Mesenteric fat pad (tissue), 1 donor: ENCODE measurements around the gene MED13L. TPM values are rescaled to one million over a fixed set of nuclear protein-coding genes. Genes with fewer than 3 reads are reported as not detected.

Experiments used
- DNase-seq: peaks from one replicate; pipeline ENCODE4 v3.0.0-alpha.2; 2020; ENCODE audit warnings: low spot score
- total RNA-seq: library from RNA; stranded (reverse); fragmentation: NEBNext Ultra II Directional; extraction: Animal tissue kit (Norgen Biotek cat#: 25700); gene quantifications from one replicate; pipeline ENCODE4 v1.2.1, GENCODE V29; 2021
- donor health status: DM: yes; HTN: yes; CAD: no.

Gene MED13L
- total RNA-seq, 1 donor from 2014 or later = 136 TPM

DNA sequence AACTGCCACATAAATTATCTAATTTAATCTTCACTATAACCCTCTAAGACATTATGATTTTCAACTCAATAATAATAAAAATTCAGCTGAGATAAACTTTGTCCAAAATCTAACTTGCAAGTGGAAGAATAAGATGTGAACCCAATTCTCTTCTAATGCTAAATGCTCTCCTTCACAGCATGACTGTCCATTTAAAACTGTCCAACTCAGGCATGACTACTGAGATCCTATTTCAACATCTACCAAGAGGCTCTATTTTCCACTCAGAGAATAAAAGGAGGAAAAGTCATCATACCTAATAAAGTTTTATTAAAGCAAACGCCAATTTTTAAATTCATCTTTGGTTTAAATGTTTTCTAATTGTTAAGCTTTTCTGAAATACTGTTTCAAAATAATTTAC lies 183.6 kb downstream of the MED13L start:
- no peak for DNase-seq

GRCh38 chr12:116092776-116093175 lies 184.7 kb downstream of the MED13L start:
- no peak for DNase-seq

- DNase-seq = no peak
These were observed 185.3 kb downstream of the MED13L start for GRCh38 chr12:116092162-116092561.

DNA sequence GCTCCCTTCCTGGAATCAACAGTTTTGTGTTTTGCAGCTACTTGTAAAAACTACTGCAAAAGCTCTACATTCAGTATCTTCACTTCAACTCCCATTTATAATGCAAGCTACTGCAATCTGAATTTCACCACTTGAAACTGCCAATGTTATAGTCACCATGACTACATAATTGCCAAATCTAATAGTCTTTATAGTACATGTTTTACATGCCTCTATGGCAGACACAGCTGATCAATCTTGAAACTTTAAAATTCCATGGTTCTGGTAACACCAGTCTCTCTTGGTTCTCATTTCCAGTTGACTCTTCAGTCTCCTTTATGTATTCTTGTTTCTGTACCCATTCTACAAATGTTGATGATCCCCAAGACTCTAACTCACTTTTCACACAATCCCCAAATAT lies 185.9 kb downstream of the MED13L start:
- no peak for DNase-seq

GRCh38 chr12:116090516-116090915 lies 187.0 kb downstream of the MED13L start:
- DNase-seq = no peak

DNA sequence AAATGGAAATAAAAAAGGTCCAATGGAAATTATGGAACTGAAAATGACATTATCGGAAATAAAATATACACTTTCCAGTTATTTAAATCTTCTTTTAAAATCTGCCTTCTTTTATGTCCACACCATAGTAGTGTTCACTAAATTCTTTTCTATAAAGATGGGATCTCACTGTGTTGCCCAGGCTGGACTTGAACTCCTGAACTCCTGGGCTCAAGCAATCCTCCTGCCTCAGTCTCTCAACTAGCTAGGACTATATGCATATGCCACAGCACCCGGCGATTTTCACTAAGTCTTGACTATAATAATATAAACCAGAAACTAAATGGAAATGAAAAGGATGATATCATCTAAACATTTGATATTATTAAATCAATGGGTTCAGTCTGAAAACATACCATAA lies 188.4 kb downstream of the MED13L start:
- no peak for DNase-seq

GRCh38 chr12:116087962-116088361 lies 189.5 kb downstream of the MED13L start:
- no peak for DNase-seq

- DNase-seq = no peak
These were observed 190.1 kb downstream of the MED13L start for GRCh38 chr12:116087399-116087798.

DNA sequence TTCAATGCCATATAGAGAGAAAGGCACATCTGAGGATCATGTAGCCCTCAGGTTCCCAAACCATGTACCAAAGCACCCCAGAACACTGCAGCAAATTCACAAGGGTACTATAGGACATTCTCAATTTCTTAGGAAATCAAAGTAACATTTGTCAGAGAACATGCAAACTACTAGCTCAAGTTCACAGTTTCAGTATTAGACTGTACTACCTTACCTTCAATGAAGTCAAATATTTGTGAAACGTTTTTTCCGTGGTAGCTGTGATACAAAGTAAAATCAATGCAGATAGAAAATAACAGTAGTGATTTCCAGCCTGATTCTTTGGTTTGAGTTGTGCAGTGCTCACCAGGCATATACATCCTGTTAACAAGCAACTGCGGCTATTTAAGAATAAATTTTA lies 197.1 kb downstream of the MED13L start:
- DNase-seq = no peak

- no peak for DNase-seq
These were observed 199.1 kb downstream of the MED13L start for GRCh38 chr12:116078396-116078795.

DNA sequence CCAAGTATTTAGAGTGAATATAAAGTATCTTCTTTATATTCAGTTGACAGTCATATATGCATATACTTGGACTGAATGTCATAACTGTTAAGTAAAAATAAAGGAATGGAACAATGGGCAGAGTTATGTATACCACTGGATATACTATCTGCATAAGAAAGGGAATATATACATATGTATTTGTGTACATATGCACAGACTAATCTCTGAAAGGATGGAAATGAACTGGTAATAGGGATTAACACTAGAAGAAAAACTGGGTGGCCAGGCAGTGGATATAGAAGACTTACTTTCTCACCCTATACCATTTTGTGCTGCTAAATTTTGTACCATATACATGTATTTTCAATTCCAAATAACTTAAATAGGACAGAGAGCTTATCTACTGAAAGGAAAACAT lies 200.1 kb downstream of the MED13L start:
- DNase-seq = no peak

- DNase-seq = no peak
These were observed 201.1 kb downstream of the MED13L start for GRCh38 chr12:116076399-116076798.

DNA sequence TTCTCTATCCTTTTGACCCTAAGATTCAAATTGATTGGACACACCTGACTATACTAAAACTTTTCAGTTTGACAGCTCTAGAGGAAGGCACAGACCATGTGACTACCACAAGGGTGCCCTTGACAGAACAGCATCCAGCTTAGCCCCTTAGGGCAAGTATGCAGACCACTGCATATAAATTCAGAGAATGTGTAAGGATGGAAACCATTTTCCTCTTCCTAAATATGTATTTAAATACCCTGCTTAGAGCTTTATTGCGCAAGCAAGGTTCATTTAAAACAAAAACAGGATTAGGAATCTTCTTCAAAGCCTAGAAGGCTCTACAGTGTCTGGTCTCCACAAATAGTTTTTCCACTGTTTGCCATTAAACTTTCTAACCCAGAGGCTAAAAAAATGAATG lies 202.8 kb downstream of the MED13L start:
- DNase-seq = no peak

GRCh38 chr12:116071555-116072230 lies 205.8 kb downstream of the MED13L start:
- no peak for DNase-seq

DNA sequence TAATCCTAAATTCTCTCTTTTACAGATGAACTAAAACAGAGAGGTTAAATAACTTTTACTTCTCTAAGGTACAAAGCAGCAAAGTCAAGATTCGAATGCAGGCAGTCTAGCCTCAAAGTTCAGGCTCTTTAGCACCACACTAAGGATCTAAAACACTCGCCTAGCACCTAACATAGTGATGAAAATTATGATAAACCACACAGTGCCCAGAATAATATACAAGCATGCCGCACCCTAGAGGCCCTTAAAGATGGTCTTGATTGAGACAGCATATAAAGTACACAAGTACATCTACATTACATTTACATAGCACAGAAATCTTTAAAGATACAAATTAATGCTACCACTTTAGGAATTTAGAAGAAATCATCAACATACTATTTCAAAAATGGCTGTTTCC lies 207.0 kb downstream of the MED13L start:
- no peak for DNase-seq

- no peak for DNase-seq
These were observed 207.6 kb downstream of the MED13L start for GRCh38 chr12:116069943-116070342.

- DNase-seq = no peak
These were observed 208.6 kb downstream of the MED13L start for GRCh38 chr12:116068853-116069252.

GRCh38 chr12:116068371-116068770 lies 209.1 kb downstream of the MED13L start:
- no peak for DNase-seq

DNA sequence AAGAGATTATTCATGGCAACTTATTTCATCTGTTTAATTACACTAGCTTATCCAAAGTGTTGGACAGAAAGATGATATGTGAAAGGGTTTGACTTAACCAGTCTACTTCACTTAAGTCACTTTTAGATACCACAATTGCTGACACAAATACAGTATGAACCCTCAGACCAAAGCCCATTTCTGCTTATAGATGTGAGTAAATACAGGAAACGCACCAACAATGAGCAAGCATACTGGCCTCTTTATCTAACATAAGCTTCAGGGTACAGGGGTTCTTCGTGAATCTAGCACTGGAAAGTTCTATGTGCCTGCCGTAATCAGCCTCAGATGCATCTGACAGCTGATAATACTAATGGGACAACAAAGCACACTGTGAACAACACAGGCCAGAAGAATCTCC lies 209.6 kb downstream of the MED13L start:
- DNase-seq = no peak

GRCh38 chr12:116066381-116067230 lies 210.9 kb downstream of the MED13L start:
- no peak for DNase-seq

DNA sequence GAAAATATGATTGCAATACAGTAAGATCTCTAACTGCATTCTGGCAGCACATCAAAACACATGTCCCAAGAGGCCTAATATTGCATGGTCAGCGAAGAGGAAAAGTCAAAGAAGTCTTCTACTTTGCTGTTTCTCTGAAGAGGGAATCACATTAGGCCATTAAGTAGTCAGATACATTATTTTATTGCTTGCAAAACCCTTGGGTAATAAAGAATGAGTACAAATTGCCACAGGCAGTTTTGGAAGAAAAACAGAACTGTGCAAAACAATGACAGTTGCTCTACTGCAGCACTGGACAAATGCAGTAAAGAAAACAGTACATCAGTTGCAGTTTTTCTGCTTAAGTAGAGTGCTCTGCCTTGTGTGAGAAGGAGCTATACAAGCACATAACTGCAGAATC lies 211.9 kb downstream of the MED13L start:
- DNase-seq = no peak

DNA sequence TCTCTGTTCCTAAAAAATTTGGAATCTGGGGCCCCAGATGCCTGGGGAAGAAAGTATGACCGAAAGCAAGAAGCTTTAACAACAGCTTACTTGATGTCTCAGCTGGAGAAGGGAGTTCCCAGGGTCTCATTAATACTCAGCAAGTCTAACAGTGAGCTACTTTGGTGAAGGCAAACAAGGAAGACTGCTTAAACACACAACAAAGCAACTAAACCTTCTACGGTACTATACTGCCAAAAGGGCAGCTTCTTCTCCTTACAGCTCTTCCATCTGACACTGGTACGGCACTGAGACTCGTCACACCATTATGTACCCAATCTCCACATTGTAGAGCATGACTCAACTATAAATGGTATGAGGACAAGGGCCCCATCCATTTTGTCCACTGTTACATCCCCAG lies 213.0 kb downstream of the MED13L start:
- DNase-seq = no peak

GRCh38 chr12:116062698-116063097 lies 214.8 kb downstream of the MED13L start:
- DNase-seq = no peak
